ENCODE data around the gene ADD3.

Gene ADD3

DNA sequence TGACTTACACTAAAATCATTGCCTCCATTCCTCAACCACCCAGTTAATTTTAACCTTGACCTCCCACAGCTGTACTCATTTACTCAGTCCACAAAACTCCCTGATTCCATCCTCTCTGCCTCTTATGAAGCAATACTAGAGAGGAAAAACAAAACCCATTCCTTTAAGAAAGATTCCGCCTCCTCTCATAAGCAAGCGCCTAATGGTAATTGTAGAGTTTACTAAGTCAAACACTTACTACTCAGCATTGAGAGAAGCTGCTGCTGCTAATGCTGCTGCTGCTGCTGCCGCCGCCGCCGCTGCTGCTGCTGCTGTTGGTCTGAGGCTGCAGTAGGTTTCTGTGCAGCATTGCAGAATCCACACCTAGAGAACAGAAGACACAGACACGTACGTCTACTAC is 2.1 kb upstream of the ADD3 start:
- DNase-seq (ENCODE audit: low read depth): no peak

DNA sequence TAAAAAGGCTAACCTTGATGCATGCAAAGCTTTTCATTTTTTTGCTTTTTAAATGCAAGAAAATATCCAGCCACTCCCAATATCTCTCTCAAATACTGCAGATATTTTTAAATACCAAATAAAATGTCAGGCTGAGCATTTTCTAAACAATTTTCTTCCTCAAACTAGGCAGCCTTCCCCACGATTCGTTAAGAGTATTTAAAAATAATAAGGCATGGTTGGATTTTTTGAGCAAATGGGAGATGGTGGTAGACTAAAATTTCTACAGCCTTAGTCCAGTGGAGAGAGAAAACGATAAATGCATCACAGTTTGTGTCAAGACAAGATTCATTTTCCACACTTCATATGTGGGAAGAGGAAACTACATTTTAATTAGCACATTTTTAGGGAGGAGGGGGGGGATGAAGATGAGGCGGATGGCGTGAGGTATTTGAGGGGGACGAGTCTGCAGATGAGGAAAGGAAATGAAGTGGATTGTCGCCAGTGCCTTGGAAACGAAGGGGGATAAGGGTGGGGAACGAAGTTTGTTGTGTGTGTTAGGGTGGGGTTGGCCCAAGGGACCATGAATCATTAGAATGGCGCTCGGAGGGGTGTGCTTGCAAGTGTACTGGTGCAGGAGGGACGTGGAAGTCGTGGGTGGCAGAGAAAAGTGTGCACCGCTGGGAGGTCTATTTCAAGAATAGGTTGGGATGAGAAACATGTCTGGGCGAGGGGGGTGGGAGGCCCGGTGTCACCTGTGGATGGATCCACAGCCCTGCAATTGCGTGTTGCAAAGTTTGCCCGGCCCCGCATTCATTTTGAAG is 1.2 kb upstream of the ADD3 start:
- DNase-seq (ENCODE audit: low read depth): no peak

DNA sequence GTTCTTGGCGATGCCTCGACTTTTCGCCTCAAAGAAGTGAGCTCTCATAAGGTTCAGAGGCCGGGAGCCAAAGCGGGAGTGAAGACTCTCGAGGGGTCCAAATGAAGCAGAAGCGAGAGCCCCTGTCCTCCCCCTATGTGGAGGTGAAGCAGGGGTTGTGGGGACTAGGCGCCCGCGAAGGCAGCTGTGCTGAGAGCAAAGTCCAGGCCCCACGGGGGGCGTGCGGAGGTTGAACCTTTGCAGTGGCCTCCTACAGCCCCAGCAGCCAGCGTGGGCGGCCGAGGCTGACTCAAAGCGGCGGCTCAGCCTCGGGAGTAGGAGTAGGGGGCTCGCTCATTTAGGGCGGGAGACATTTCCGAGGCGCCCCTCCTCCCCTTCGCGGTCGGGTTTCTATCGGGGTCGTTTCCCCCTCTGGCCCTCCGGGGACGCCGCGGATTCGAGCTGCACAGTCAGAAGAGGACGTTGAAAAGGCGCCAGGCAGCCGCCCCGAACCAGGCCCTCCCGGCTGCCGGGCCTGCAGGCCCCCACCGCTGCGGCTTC is 553 bp upstream of the ADD3 start:
- peak; percentile 4 for DNase-seq (ENCODE audit: low read depth)

DNA sequence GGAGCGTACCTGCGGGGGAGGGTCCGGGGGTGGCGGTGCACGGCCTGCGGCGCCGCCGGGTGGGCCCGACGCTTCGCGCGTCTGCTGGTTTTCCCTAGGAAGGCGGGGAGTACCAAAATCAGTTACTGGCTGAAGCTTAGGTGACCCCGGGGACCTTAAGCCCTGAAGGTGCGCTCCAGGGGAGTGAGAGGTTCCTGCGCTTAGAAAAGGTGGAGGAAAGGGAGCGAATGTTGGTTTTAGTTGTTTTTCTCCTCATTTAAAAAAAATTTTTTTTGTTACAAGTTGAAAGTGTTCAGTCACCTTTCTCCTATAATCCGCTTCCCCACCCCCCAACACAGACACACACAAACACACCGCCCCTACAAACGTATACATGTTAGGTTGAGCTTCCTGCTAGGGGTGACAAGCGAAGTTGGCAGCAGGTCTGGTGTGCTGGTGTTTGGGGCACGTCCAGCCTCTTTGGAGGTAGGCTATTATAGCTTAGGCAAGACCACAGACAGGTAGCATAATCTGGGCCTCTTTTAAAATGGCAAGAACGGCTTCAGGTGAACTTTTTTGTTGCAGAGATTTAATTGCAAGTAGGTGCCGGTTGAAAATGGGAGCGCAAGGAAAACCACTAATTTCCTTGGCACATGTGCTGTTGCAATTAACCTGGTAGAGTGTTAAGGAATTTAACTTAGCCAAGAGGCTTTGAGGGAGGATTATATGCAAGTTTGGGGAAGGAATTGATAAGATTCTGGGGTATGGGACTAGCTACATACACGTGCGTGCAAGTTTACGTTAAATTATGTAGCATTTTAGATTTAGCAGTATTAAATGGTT is 945 bp downstream of the ADD3 start:
- DNase-seq (ENCODE audit: low read depth): peak; percentile 13

DNA sequence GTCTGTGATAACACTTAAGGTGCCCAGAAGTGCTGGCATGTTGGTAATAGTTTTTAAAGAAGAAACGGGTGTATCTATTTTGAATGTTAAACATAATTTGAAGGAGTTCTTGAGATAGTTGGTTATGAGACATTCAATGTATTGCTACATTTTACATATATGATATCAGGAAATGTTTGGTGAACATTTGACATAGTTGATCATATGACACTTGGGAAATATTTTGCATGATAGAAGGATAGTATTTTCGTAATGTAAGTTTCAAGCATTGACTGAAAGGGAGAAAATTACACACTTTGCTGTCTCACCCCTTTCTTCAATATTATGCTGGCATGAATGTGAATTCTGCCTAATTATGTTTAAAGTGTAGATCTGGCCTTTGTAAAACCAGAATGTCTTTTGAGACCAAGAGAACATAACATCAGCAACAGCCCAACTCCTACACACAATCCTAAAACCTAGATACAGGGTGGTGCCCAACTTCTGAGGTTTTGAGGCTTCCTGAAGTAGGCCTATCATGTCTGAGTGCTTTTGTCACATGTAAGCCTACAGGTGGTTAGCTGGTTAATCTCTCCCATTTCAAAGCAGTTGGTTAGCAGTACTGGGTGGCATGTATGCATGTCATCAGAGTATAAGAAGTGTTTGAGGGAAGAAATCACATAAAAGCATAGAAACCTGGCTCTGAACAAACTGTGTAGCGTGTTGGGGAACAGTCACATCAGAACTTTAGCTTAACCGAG is 2.1 kb downstream of the ADD3 start:
- peak; percentile 22 for DNase-seq (ENCODE audit: low read depth)

DNA sequence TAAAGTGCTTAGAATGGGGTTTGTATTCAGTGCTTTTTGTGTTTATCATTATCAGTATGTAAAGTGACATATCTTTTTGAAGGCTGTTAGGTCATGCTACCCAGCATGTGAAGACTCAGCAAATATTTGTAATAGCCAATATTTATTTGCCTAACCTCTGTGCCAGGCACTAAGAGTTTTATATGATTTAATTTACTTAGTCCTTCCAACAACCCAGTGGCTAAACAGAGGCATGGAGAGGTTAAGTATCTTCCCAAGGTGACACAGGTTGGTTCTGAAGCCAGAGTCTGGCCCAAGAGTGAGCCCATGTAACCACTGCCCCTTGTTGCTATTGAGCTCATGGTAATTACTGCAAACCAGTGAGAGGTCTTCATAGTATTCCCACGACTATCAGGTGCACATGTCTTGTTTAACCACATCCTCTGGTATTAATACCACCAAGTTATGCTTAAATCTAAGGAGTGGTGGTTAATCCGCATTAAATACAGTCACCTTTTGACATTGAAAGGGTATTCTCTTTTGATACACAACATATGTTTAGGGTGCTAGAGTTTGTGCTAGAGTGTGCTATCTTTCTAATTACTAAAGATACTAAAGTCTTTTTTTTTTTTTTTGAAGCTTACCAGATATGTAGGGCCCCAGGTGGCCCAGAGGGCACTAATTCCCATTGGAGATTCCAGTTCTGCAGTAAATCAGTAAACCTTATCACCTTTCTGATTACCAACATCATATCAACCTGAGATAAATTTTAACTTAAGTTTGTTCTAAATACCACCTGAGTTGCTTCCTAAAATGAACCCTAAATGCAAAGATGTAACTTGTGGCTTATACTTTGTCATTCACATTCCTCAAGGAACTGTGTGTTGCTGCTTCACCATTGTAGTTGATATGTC is 2.9 kb downstream of the ADD3 start:
- no peak for DNase-seq (ENCODE audit: low read depth)

DNA sequence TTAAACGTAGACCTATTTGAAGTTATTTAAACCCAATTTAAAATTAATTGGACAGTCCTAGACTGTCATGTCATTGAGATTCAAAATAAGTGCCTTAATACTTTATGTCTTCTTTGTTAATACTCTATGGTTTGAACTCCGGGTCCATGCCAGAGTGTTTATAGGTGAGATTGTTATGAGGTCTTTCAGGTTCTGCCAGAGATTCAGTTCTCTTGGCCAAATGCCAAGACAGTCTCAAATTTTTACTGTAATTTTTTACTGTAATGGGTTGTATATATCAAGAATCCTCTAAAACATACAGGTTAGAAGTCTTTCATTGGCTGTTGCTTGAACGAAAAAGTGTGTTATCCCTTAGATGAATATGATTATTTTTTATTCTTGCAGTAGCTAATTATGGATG is 3.9 kb downstream of the ADD3 start:
- DNase-seq (ENCODE audit: low read depth): no peak

DNA sequence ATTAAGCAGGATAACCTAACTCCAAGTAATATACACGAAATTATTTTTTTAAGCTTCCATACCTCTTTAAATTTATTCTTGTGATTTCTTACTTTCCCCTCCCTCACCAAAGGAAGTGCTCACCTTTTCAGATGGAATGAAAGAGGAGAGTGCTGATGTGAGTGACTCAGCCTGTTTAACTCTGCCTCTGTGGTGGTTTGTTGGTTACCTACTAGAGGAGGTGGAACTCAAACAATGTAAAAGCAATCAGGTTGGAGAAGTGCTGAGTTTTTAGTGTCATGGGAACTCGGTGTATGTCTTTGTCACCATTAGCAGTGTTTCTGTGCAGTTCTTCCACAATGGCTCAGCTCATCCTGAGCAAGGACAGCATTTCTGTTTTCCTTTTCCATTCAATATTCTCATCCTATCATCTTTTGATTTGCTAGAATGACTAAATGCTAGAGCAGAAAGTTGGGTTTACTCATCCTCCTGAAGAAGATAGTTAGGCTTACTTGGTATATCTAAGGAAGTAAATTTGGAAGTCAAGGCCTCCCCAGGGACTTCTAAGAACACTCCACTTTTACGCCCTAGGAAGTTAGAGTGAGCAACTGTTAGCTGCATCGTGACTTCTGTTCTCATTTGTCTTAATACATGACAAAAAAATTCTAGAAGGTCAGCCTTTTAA is 6.0 kb downstream of the ADD3 start:
- no peak for DNase-seq (ENCODE audit: low read depth)

DNA sequence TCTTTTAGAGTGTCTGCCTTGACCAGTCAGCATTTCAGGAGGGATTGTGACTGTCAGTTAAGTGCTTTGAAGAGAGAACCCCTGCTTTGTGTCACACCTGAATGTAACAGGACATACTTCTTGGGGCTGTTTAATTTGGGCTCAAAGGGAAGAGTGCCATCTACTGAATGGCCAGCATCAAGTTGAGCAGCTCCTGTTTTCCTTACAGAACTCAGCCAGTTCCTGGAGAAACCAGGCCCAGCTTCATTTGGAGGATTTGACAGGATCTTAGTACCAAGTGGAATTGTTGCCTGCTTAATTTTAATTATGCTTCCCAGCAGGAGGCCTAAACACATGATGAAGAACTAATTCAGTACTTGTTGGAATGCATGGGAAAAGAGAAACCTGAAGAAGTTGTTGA is 8.3 kb downstream of the ADD3 start:
- no peak for DNase-seq (ENCODE audit: low read depth)

DNA sequence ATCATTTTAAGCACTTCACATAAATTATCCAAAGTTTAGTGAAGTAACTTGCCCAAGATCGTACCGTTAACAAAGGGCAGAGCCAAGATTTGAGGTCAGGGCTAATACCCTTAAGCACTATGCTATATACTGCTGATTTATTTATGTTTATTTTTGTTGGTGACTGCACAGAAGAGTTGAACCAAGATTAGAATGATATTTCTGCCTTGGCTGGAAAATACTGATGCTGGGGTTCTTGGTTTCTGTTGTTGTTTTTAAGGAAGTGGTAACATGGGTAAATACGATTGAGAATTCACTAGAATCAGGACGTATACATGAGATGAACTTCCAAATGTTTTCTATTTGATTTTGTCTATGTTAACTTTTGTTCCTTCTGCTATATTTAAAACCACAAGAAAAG is 9.3 kb downstream of the ADD3 start:
- DNase-seq (ENCODE audit: low read depth): no peak

DNA sequence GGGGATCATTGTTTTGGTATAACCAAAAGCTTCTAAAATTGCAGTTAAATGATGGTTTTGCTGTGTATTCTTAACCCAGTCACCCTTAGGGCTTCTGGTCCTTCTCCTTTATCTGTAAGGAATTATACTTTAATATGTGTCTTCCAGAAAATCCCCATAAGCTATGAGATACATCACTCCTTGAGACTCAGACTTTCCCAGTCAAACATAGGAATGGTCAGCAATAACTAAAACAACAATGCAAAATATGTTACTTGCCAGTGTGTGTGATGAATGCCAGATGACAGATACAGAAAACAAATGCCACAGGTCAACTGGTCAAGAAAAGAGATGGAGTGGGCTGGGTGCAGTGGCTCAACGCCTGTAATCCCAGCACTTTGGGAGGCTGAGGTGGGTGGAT is 10.1 kb downstream of the ADD3 start:
- no peak for DNase-seq (ENCODE audit: low read depth)

DNA sequence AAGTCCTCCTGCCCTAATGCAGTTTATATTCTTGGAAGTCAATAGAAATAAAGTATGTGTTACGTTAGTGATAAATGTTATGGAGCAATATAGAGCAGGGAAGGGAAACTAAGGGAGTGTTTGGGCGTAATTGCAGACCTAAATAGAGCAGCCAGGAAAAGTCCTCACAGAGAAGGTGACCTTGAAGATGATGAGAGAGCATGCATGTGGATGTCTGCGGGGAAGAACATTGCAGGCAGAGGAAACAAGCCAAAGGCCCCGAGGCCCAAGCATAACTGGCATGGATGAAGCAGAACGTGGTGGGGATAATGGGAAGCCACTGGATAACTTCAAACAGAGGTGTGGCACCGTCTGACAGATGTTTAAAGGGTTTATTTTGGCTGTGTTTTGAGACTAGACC is 12.5 kb downstream of the ADD3 start:
- DNase-seq (ENCODE audit: low read depth): no peak

DNA sequence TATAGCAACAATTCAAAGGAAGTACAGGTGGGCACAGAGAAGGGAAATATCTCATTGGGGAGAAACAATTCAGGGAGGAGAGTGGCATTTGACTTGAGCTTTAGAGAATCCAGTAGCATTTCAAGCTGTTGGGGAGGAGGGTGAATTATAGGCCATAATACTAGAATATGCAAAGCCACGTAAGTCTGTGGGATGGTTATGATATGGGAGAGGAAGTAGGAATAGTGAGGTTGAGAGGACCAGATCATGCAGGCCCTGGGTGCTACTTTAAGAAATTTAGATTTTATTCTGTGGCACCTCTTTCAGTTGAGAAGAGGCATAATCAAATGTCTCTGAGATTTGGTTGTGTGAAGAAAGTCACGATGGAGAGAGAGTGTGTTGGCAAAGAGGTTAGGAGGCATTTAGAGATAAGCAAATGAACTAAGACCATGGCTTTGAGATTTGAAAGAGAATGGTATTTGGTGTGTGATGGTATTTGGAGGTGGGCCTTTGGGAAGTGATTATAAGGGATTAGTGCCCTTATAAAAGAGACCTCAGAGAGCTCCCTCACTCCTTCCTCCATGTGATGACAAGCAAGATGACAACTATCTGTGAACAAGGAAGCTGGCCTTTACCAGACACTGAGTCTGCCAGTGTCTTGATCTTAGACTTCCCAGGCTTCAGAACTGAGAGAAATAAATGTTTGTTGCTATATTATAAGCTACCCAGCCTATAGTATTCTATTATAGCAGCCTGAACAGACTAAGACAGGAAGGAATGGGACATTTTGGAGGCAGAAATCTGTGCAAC is 15.1 kb downstream of the ADD3 start:
- DNase-seq (ENCODE audit: low read depth): no peak

DNA sequence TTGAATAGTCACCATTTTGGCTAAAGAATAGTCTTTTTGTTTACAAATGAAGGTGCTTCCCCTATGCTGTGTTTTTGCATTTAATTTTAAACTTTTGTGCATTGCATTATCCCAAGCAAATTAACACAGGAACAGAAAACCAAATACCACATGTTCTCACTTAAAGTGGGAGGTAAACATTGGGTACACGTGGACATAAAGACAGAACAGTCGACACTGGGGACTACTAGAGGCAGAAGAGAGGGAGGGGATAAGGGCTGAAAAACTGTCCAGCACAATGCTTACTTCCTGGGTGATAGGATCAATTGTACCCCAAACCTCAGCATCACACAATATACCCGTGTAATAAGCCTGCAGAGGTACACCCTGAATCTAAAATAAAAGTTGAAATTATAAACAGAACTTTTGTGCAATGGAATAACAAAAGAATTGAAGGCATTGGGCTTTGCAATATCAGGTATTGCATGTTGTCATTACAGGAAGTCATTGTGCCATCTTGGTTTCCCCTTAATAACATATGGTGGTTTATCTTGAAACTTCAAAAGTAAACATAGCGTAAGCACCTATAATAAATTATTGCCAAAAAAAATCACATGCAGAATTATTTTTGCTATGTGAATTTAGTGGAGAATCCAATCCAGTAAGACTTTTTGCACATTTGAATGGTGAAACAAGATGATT is 16.1 kb downstream of the ADD3 start:
- no peak for DNase-seq (ENCODE audit: low read depth)

DNA sequence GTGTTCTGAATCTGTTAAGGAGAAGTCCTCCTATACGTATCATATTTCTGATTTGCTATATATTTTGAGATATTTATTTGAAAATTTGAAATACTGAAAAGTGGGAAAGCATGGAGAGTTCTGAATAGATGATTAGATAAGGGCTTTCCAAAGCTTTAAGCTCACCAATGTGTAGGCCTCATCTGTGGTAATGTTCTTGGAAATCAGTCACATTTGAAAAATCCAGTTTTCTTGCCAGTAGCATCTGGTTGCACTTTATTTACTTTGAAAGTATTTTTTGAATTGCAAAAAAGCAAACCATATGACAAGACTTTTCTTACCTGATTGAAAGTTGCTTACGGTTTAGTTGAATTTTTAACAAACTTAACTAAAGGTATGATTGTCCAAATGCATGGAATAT is 21.7 kb downstream of the ADD3 start:
- DNase-seq (ENCODE audit: low read depth): no peak

DNA sequence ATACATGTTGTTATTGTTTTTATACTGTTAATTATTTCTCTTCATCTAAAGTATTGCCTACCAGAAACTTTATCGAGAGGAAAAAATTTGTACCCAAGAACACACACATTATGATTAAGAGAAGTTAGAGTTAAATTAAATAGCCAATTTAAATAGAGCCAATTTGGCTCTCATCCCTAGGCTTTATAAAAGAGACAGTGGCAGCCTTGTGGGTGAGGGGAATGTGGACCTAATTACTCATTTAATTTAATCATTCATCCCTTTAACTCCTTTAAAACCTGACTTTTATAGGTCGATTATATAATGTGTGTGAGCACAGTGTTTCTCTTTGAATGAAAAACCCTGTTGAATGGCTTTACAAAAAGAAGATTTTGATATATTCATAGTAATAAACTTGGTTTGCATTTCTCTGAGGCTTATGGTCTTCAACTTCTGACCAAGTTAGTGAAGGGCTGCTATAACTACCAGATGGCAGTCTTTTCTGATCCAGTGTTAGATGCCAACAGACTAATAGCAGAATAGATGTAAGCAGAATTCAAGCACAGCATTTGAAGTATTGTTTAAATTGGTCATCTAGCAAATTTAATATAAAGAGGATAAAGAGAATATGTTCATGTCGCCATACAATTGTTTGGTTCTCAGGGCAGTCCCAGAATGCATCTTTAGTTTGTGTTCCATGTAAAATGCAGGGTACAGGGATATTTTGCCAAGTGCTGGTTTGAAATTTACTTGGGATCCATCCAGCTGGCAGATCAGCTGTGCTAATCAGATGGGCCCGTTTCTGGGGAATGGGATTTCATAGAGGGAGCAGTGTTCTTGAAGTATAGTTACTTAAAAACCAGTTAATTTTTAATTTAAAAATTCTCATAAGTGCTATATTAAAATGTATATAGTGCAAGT is 25.3 kb downstream of the ADD3 start:
- no peak for DNase-seq (ENCODE audit: low read depth)

DNA sequence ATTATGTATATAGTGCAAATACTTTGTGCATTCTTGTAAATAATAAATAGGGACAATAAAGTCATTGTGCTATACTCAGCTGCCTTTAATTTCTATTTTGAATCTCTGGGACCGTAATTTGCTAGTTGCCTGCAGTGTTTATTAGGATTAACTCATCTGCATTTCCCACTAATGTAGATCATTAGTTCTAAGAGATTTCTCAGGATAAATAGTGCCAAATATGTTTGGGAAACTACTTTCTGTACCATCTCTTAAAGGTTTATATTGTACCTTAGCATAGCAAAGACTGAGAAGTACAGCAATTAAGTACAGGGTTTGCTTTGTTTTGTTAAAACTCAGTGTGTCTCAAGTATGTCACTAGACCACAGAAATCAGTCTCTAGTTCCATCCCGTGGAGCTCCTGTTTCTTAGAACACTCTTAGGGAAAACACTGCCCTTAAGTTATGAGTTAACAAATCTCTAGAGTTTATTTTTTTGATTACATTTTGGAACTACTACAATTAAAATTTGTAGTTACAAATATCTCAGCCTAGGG is 26.0 kb downstream of the ADD3 start:
- no peak for DNase-seq (ENCODE audit: low read depth)

DNA sequence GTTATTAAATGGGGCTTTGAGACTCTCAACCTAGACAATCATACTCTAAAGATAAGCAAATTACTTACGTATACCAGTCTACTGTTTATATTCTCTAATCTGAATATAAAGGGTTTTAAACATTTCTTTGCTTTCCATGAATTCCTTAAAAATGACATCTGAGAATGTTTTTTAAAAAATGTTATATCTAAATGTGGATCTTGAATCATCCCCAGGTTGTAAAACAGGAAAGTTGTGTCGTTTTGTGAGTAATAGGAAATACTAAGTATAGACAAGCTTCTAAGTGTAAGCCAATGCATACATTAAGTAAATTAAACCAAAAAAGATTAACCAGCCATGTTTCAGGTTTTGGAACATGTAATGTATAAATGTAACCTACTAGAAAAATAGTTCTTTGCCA is 26.8 kb downstream of the ADD3 start:
- no peak for DNase-seq (ENCODE audit: low read depth)
